A673 (cell line): ENCODE measurements around the gene C1orf198.

Source experiments
- CTCF ChIP-seq: fragments of 300-800, 200-600 bp; sonication (generic); conservative IDR thresholded peaks from 2 replicates; pipeline ENCODE4 v1.5.1; 2017; ENCODE audit warnings: low read depth, mild to moderate bottlenecking, antibody characterized with exemption, low read length, moderate library complexity, mixed read lengths
- EZH2 ChIP-seq: fragments of 200-600 bp; sonication (generic); IDR thresholded peaks from 2 replicates; pipeline ENCODE4 v1.6.1; 2017; ENCODE audit warnings: borderline replicate concordance, low read depth, mild to moderate bottlenecking, mixed read lengths, antibody characterized with exemption, low read length; ENCODE audit not compliant: poor library complexity, severe bottlenecking

- TF ChIP-seq CTCF (no peak), EZH2 (no peak)
These were observed 15.6 kb upstream of the C1orf198 start for GRCh38 chr1:230883967-230884366.
